IMR-90 (cell line): ENCODE results near the gene FBXW8. TPM values are rescaled to one million over a fixed set of nuclear protein-coding genes. Genes with fewer than 3 reads are reported as not detected.

Experiments
- ATAC-seq: fragments of 200-7000 bp; cut with Tn5 transposase; 2 replicates; pipeline ENCODE4 v1.9.1; 2020; ENCODE audit warnings: low read depth, mild to moderate bottlenecking, moderate library complexity
- BruUV-seq: library from RNA; stranded (reverse); fragments of 400-500 nt; replicated peaks from 2 replicates; lab custom pipeline; 2021; lab: Mats Ljungman, UMichigan
- CTCF ChIA-PET: fragments of 300-600 bp; formaldehyde crosslinking; extraction: SDS; loops from one replicate; lab custom pipeline; 2021; ENCODE audit warnings: antibody characterized with exemption; lab: Yijun Ruan, JAX
- POLR2A ChIA-PET: fragments of 300-600 bp; sonication (Branson Sonifier 250); formaldehyde crosslinking; loops from one replicate; lab custom pipeline; 2022; ENCODE audit warnings: antibody characterized with exemption; ENCODE audit not compliant: unreplicated experiment; lab: Charles Lee
- DNase-seq: peaks from one replicate; pipeline ENCODE4 v3.0.0; 2013
- H2AFZ ChIP-seq: replicated peaks from 2 replicates; pipeline ENCODE3; 2013; ENCODE audit warnings: low read length, mild to moderate bottlenecking; ENCODE audit not compliant: poor library complexity
- H2AK5ac ChIP-seq: 2 replicates; pipeline ENCODE4 v1.6.1; 2013; ENCODE audit warnings: low read depth, low read length, inconsistent platforms
- H2AK9ac ChIP-seq: replicated peaks from 2 replicates; pipeline ENCODE3; 2013; ENCODE audit warnings: mild to moderate bottlenecking, low read depth, low read length, moderate library complexity; ENCODE audit not compliant: poor library complexity
- H2BK120ac ChIP-seq: 2 replicates; pipeline ENCODE4 v1.6.1; 2013; ENCODE audit warnings: low read depth, low read length, inconsistent platforms
- H2BK15ac ChIP-seq: 3 replicates; pipeline ENCODE4 v1.6.1; 2013; ENCODE audit warnings: low read depth, low read length, inconsistent platforms
- H2BK20ac ChIP-seq: 2 replicates; pipeline ENCODE4 v1.6.1; 2013; ENCODE audit warnings: low read depth, mild to moderate bottlenecking, inconsistent platforms, low read length, moderate library complexity
- H2BK5ac ChIP-seq: 2 replicates; pipeline ENCODE4 v1.6.1; 2013; ENCODE audit warnings: mild to moderate bottlenecking, low read depth, low read length, inconsistent platforms; ENCODE audit not compliant: poor library complexity, severe bottlenecking
- H3K14ac ChIP-seq: replicated peaks from 2 replicates; pipeline ENCODE4 v1.6.1; 2013; ENCODE audit warnings: low read depth, low read length, inconsistent platforms
- H3K18ac ChIP-seq: 2 replicates; pipeline ENCODE4 v1.6.1; 2013; ENCODE audit warnings: low read depth, low read length, control low read depth
- H3K23ac ChIP-seq: 2 replicates; pipeline ENCODE4 v1.6.1; 2013; ENCODE audit warnings: low read depth, low read length, inconsistent platforms
- H3K27ac ChIP-seq: 2 replicates; pipeline ENCODE4 v1.5.1; 2013; ENCODE audit warnings: mild to moderate bottlenecking, control low read depth, low read length; ENCODE audit not compliant: insufficient read depth
- H3K27me3 ChIP-seq: 2 replicates; pipeline ENCODE4 v1.6.1; 2013; ENCODE audit warnings: low read length; ENCODE audit not compliant: control insufficient read depth, insufficient read depth
- H3K36me3 ChIP-seq: 2 replicates; pipeline ENCODE4 v1.6.1; 2013; ENCODE audit warnings: low read length, mixed read lengths; ENCODE audit not compliant: control insufficient read depth, insufficient read depth
- H3K4ac ChIP-seq: 2 replicates; pipeline ENCODE4 v1.6.1; 2013; ENCODE audit warnings: low read depth, low read length, inconsistent platforms
- H3K4me1 ChIP-seq: 2 replicates; pipeline ENCODE4 v1.6.1; 2013; ENCODE audit warnings: low read length, mixed read lengths; ENCODE audit not compliant: control insufficient read depth, insufficient read depth
- H3K4me2 ChIP-seq: 2 replicates; pipeline ENCODE4 v1.6.1; 2013; ENCODE audit warnings: low read depth, mild to moderate bottlenecking, control low read depth, low read length, moderate library complexity
- H3K4me3 ChIP-seq: 2 replicates; pipeline ENCODE4 v1.5.1; 2013; ENCODE audit warnings: low read depth, mild to moderate bottlenecking, control low read depth, low read length, moderate library complexity; ENCODE audit not compliant: insufficient read depth
- H3K56ac ChIP-seq: 2 replicates; pipeline ENCODE4 v1.6.1; 2013; ENCODE audit warnings: low read length, inconsistent platforms; ENCODE audit not compliant: insufficient read depth; ENCODE audit errors: extremely low read depth
- H3K79me1 ChIP-seq, 2 experiments: 2 replicates each; pipeline ENCODE4 v1.6.1; 2013; ENCODE audit warnings: low read length in 2 of 2, inconsistent platforms in 1 of 2, low read depth in 1 of 2
- H3K9ac ChIP-seq: 2 replicates; pipeline ENCODE4 v1.6.1; 2013; ENCODE audit warnings: low read depth, low read length, control low read depth
- H3K9me1 ChIP-seq: 2 replicates; pipeline ENCODE4 v1.6.1; 2013; ENCODE audit warnings: low read length, inconsistent platforms; ENCODE audit not compliant: insufficient read depth
- H3K9me3 ChIP-seq: 2 replicates; pipeline ENCODE4 v1.6.1; 2013; ENCODE audit warnings: low read length; ENCODE audit not compliant: control insufficient read depth, insufficient read depth
- H4K20me1 ChIP-seq: 2 replicates; pipeline ENCODE4 v1.6.1; 2013; ENCODE audit warnings: low read length, inconsistent platforms; ENCODE audit not compliant: insufficient read depth
- H4K5ac ChIP-seq: 2 replicates; pipeline ENCODE4 v1.6.1; 2013; ENCODE audit warnings: mild to moderate bottlenecking, low read depth, low read length, control low read depth
- H4K8ac ChIP-seq, 2 experiments: 2 replicates each; pipeline ENCODE4 v1.6.1; 2013; ENCODE audit warnings: low read depth in 2 of 2, low read length in 2 of 2, control low read depth in 1 of 2, inconsistent platforms in 1 of 2
- H4K91ac ChIP-seq: 2 replicates; pipeline ENCODE4 v1.6.1; 2013; ENCODE audit warnings: low read depth, low read length, inconsistent platforms; ENCODE audit not compliant: insufficient read depth
- MAZ ChIP-seq: IDR thresholded peaks from 2 replicates; pipeline ENCODE4 v1.6.1; 2012; ENCODE audit warnings: low read depth, mild to moderate bottlenecking, low read length, improper control_type of control experiment, moderate library complexity, borderline replicate concordance
- WGBS, 2 experiments: methylation state at CpG; one replicate each; pipeline versions ENCODE4 v1.1.5 to v1.1.7; 2013; ENCODE audit warnings: missing lambda C conversion rate in 2 of 2; ENCODE audit not compliant: insufficient read length in 1 of 2; ENCODE audit errors: extremely low coverage in 2 of 2; 5-methylcytosine and 5-hydroxymethylcytosine counted together
- dilution Hi-C: fragments of 300-500 bp; cut with HindIII; formaldehyde crosslinking; loops from one replicate; pipeline ENCODE4 v1.14.3; 2018; ENCODE audit warnings: low sequenced_read_pairs; ENCODE audit not compliant: unreplicated experiment
- in situ Hi-C: fragments of 300-500 bp; cut with MboI; formaldehyde crosslinking; loops from 3 replicates; pipeline ENCODE4 v1.14.3; 2019; ENCODE audit warnings: low sequenced_read_pairs, inconsistent platforms, mixed read lengths
- intact Hi-C: fragments of 100-400 bp; cut with micrococcal nuclease; formaldehyde crosslinking; loops from 2 replicates; pipeline ENCODE4 v1.10.0; 2022
- polyA plus RNA-seq, 3 experiments: library from polyadenylated mRNA; depleted of rRNA; stranded (reverse); fragments of >200 nt; gene quantifications; 2 replicates each; pipeline ENCODE4 v1.2.3, GENCODE V29; 2012; ENCODE audit warnings: low replicate concordance in 1 of 3
- total RNA-seq: library from RNA; depleted of rRNA; stranded (reverse); fragments of >200 nt; gene quantifications from 2 replicates; pipeline ENCODE4 v1.2.3, GENCODE V29; 2012

Gene FBXW8
- total and polyA plus RNA-seq, 2 of the 4 experiments (the other 2 are of a cell fraction): 20.3 to 25.8 TPM

DNA sequence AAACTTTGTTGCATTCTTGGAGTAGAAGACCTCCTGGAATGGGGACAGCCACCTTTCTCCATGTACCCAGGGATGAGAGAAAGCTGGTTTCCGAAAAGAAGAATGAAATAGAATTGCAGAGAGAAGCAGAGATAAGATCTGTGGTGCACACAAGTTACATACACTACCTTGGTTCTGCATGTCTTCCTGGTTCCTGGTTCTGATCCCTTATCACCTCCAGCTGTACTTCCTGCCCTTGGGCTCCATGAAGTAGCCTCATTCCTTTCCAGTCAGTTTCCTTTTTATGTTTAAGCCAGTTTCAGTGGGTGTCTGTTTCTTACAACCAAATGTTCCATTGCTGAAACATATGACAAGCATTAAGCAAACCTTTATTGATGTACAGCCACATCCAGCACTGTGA lies 69.3 kb downstream of the FBXW8 start:
- H3K4me3 ChIP-seq: no peak overlapping the region
- no peak overlapping the region for H2AK5ac ChIP-seq
- DNase-seq: no peak
- no peak for TF ChIP-seq MAZ
- H3K27me3 ChIP-seq: no peaks in the 10 kb centered on the region
- ChIA-PET CTCF (interaction anchor here (0.6 kb wide), 1 partner anchor 11 kb away, joined by 4 read pairs; no protein-coding TSS in a partner anchor), POLR2A (no interaction called here)
- H3K9me3 ChIP-seq: no peaks in the 10 kb centered on the region
- no peak overlapping the region for H3K27ac ChIP-seq
- intact Hi-C loops (loop anchor here (5.0 kb wide), 1 partner anchor 63 kb away; no protein-coding TSS in a partner anchor), in situ Hi-C loops (no loop called here), dilution Hi-C loops (no loop called here)
- no peak for ATAC-seq
- no peak overlapping the region for H2BK120ac ChIP-seq
- no CpG with 5 or more reads among the region's 1 CpG for WGBS, 2 experiments
- no peak overlapping the region for H3K4ac ChIP-seq
- BruUV-seq: no TSS peak
- H3K23ac ChIP-seq: no peak overlapping the region
- H3K9ac ChIP-seq: no peak overlapping the region
- no peak overlapping the region for H4K91ac ChIP-seq
- H2AK9ac ChIP-seq: no peak overlapping the region
- no peak overlapping the region for H2BK20ac ChIP-seq
- H2BK5ac ChIP-seq: no peak overlapping the region
- H2AFZ ChIP-seq: no peak overlapping the region
- H3K18ac ChIP-seq: no peak overlapping the region
- no peak overlapping the region; the same call in 1 of the 2 replicates for H3K14ac ChIP-seq
- H3K79me1 ChIP-seq: peaks cover 7 to 22% of the 10 kb centered on the region in 2 experiments; a peak in 3 of 4 replicates
- no peak overlapping the region for H2BK15ac ChIP-seq
- peaks cover 8% of the 10 kb centered on the region for H3K4me1 ChIP-seq
- H3K36me3 ChIP-seq: peaks cover 4% of the 10 kb centered on the region
- no peak overlapping the region for H4K5ac ChIP-seq
- H3K56ac ChIP-seq: no peak overlapping the region
- H3K4me2 ChIP-seq: no peak overlapping the region
- H4K20me1 ChIP-seq: peaks cover 4% of the 10 kb centered on the region; the same call in 1 of the 2 replicates
- H3K9me1 ChIP-seq: peaks cover 16% of the 10 kb centered on the region
- H4K8ac ChIP-seq: no peak overlapping the region
